HepG2 (cell line): ENCODE results near the gene LRRC8E.

Source experiments
- CCAR2 ChIP-seq: fragments of 200-400 bp; formaldehyde crosslinking; optimal IDR thresholded peaks from 2 replicates; pipeline ENCODE3; 2018; ENCODE audit warnings: low read depth, mild to moderate bottlenecking, low read length, moderate library complexity
- EZH2 ChIP-seq: conservative IDR thresholded peaks from 2 replicates; pipeline ENCODE4 v1.6.1; 2012; ENCODE audit warnings: mild to moderate bottlenecking, low read depth, low read length, moderate library complexity
- HDAC6 ChIP-seq: fragments of 200-600 bp; sonication (generic); IDR thresholded peaks from 2 replicates; pipeline ENCODE4 v1.7.0; 2017; ENCODE audit warnings: mild to moderate bottlenecking, antibody characterized with exemption, low read length, low read depth
- NFRKB ChIP-seq: fragments of 450-650 bp; IDR thresholded peaks from 2 replicates; pipeline ENCODE4 v1.6.1; 2017
- POLR2A ChIP-seq, 2 experiments: IDR thresholded peaks; 2 replicates each; pipeline ENCODE4 v1.6.1; 2011; ENCODE audit warnings: low read depth in 2 of 2, low read length in 2 of 2, mild to moderate bottlenecking in 1 of 2, moderate library complexity in 1 of 2; ENCODE audit not compliant: insufficient read depth in 1 of 2
- RAD21 ChIP-seq: fragments of 450-650 bp; formaldehyde crosslinking; IDR thresholded peaks from 2 replicates; pipeline ENCODE4 v1.5.0; 2020; ENCODE audit warnings: mild to moderate bottlenecking
- RELA ChIP-seq: sonication (generic); formaldehyde crosslinking; IDR thresholded peaks from 2 replicates; pipeline ENCODE4 v1.4.0; 2020; ENCODE audit warnings: missing genetic modification reagents
- RFX5 ChIP-seq: IDR thresholded peaks from 2 replicates; pipeline ENCODE4 v1.6.1; 2011; ENCODE audit warnings: low read depth, low read length, improper control_type of control experiment
- SMC3 ChIP-seq: IDR thresholded peaks from 2 replicates; pipeline ENCODE4 v1.6.1; 2011; ENCODE audit warnings: low read length, improper control_type of control experiment
- SRSF9 ChIP-seq: fragments of 200-400 bp; formaldehyde crosslinking; IDR thresholded peaks from 2 replicates; pipeline ENCODE4 v1.6.1; 2018; ENCODE audit warnings: borderline replicate concordance, mild to moderate bottlenecking, low read depth, low read length; ENCODE audit not compliant: insufficient read depth, poor library complexity, severe bottlenecking
- ZNF317 ChIP-seq: sonication (generic); formaldehyde crosslinking; IDR thresholded peaks from 2 replicates; pipeline ENCODE4 v1.5.0; 2020; ENCODE audit warnings: mild to moderate bottlenecking, missing genetic modification reagents
- ZNF567 ChIP-seq: sonication (generic); formaldehyde crosslinking; IDR thresholded peaks from 2 replicates; pipeline ENCODE4 v1.8.1; 2023; ENCODE audit warnings: mild to moderate bottlenecking, missing genetic modification reagents, borderline replicate concordance
- TF ChIP-seq, protein P1 (sequence below): sonication (generic); formaldehyde crosslinking; IDR thresholded peaks from 2 replicates; pipeline ENCODE4 v1.4.0; 2020; ENCODE audit warnings: mild to moderate bottlenecking, missing genetic modification reagents
- TF ChIP-seq, protein P2 (sequence below): sonication (generic); formaldehyde crosslinking; IDR thresholded peaks from 2 replicates; pipeline ENCODE4 v1.9.0; 2021; ENCODE audit warnings: missing genetic modification reagents, borderline replicate concordance

GRCh38 chr19:7941895-7942596 lies 53.7 kb downstream of the LRRC8E start:
- TF ChIP-seq RAD21 (CRISPR knock-in tag) (no peak), ZNF317 (CRISPR knock-in tag) (no peak), CCAR2 (no peak), SMC3 (no peak), RFX5 (no peak), HDAC6 (no peak), NFRKB (no peak), ZNF567 (CRISPR knock-in tag) (no peak), RELA (CRISPR knock-in tag) (no peak), SRSF9 (no peak), EZH2 (no peak), POLR2A (IDR thresholded peaks at IDR 0.05; ENCODE audit: insufficient read depth in 1 of 2, low read depth in 2 of 2, low read length in 2 of 2) (no peak)
- TF ChIP-seq, protein P1, sequence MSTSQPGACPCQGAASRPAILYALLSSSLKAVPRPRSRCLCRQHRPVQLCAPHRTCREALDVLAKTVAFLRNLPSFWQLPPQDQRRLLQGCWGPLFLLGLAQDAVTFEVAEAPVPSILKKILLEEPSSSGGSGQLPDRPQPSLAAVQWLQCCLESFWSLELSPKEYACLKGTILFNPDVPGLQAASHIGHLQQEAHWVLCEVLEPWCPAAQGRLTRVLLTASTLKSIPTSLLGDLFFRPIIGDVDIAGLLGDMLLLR (CRISPR knock-in tag) = no peak
- TF ChIP-seq, protein P2, sequence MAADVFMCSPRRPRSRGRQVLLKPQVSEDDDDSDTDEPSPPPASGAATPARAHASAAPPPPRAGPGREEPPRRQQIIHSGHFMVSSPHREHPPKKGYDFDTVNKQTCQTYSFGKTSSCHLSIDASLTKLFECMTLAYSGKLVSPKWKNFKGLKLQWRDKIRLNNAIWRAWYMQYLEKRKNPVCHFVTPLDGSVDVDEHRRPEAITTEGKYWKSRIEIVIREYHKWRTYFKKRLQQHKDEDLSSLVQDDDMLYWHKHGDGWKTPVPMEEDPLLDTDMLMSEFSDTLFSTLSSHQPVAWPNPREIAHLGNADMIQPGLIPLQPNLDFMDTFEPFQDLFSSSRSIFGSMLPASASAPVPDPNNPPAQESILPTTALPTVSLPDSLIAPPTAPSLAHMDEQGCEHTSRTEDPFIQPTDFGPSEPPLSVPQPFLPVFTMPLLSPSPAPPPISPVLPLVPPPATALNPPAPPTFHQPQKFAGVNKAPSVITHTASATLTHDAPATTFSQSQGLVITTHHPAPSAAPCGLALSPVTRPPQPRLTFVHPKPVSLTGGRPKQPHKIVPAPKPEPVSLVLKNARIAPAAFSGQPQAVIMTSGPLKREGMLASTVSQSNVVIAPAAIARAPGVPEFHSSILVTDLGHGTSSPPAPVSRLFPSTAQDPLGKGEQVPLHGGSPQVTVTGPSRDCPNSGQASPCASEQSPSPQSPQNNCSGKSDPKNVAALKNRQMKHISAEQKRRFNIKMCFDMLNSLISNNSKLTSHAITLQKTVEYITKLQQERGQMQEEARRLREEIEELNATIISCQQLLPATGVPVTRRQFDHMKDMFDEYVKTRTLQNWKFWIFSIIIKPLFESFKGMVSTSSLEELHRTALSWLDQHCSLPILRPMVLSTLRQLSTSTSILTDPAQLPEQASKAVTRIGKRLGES = no peak
